HG02973 (cell line): ENCODE data around the gene THRB.

Source experiments
- ATAC-seq: cut with Tn5 transposase; IDR thresholded peaks from one replicate; pipeline ENCODE4 v1.9.1; 2021; ENCODE audit warnings: moderate library complexity; ENCODE audit not compliant: unreplicated experiment

The THRB gene

DNA sequence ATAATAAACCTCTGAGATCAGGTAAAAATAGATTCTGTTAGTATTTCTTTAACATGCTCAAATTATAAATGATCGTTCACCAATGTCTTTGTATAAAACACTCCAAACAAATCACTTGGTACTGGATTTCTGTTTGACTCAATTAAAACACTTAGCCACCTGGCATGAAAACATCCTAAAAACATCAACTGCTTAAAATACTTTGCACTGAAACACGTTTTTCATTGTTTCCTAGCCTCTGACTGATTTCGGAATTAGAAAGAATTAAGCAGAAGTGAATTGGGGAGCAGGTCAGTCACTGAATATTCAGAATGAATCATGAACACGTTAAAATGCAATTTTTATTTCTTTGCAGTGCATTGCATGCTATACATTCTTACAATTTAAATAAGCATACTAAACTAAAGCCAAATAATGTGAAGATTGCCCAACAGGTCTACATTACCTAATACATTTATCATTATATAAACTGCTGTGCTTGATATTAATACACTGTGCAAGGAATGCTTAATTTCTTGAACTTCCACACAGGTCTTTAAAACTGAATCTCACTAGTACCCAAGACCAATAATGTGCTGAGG lies 1.6 kb downstream of the THRB start:
- no peak for ATAC-seq

- no peak for ATAC-seq
These were observed 4.5 kb downstream of the THRB start for GRCh38 chr3:24490151-24490550.

DNA sequence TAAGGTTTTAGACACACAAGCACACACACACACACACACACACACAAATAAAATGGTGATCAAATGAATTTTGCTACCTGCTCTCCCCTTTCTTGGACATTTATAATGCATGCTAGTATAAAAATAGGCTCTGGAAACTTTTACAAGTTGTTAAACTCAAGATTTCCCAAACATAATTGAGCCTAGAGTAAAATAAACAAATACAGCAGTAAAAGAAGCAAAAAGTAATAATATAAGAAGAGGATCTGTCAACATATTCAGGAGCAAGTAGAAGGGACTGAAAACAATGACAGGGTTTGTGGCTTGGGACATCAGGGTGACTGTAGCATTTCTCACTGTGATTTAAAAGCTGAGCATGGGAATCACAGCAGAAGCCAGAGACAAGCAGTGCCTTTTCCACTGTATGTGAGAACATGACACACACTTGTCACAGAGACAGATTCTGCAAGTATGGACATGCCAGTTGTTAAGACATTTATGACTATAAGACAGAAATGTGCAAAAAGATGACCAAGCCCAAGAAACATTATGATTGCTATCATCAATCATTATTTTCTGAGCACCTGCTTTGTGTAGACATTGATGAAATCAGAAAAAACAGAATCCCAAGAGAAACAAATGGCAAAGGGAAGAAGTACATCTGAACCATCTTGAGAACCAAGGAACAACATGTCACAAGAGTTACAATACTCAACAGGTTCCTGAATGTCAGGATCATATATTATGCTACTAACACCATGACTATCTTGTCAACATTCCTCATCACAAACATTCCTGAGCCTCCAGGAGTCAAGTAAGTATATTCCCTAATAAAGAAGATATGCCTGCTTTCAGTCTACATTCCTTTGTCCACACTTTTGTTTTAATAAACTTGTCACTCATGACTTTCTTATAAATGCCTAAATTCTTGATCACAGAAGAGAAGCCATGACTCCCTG lies 7.1 kb downstream of the THRB start:
- ATAC-seq, result no peak

DNA sequence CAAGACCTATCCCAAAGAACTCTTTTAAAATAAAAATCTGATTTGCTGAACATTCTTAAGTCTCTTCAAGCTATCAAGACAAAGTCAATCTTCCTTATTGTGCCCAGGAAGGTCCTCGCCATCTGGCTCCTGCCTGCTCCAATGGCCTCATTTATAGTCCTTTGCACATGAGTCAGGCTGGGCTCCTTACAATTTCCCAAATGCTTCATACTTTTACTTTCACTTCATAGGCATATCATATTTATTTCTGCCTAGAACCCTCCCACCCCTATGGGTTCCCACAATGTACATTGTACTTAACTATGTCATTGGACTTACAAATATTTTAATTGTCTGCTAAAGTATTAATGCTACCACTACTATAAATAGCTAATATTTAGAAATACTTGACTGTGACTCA lies 9.1 kb downstream of the THRB start:
- ATAC-seq, result no peak

DNA sequence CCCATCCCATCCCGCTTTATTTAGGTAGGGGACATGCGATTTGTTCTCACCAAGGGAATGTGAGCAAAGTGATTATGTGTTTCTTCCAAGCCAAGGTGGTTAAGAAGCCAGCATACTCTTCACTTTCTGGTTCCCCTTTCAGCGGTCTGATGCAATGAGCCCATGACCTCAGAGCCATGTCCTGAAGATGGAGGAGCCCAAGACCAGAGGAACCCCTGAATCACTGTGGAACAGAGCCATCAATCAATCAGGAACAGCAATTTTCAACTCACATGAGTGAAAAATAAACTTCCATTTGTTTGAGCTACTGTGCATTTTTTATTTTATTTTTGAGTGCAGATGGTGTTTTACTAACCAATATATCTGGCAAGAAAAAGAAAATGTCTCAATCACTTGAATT lies 10.8 kb downstream of the THRB start:
- no peak for ATAC-seq

DNA sequence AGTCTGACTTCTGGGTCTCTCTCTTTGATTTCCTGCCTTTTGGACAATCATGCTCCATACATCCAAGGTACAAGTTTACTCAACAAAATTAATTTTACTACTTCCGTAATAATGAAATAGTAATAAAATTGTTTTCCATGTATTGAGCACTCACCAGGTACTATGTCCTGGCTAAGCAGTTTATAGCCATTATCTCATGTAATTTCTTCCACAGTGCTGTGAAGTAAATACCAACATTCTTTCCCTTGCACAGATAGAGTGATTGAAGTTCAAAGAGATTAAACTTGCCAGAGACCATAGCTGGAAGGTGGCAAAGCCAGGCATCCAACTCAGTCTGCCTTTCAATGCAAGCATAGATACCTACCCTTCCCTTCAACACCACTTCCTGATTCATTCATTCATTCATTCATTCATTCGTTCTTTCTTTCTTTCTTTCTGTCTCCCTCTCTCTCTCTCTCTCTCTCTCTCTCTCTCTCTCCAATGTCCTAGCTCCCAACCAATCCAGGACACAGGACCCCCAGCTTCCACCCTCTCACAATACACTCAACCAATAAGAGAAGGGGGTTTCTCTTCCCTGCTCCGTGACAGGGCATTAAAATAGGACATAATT lies 12.4 kb downstream of the THRB start:
- ATAC-seq, result no peak

DNA sequence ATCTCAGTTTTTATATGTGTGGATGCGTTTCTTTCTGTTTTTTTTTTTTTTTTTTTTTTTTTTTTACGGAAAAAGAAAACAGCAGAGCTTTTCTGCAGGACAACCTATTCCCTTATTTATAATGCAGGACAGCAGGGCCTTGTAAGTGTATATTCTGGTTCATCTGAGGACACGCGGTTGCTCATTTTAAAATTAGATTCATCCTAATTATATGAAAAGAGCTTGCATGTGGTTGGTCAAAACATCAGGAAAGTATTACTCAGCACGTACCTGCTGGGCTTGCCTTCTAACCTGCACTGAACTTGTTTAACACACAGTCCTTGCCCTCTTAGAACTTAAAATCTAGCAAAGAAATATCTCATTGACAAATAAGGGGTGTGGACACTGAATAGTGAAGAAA lies 13.5 kb downstream of the THRB start:
- ATAC-seq, result no peak

GRCh38 chr3:24480497-24480896 lies 14.2 kb downstream of the THRB start:
- no peak for ATAC-seq

GRCh38 chr3:24479816-24480215 lies 14.8 kb downstream of the THRB start:
- ATAC-seq, result no peak

- no peak for ATAC-seq
These were observed 17.6 kb downstream of the THRB start for GRCh38 chr3:24476871-24477656.

DNA sequence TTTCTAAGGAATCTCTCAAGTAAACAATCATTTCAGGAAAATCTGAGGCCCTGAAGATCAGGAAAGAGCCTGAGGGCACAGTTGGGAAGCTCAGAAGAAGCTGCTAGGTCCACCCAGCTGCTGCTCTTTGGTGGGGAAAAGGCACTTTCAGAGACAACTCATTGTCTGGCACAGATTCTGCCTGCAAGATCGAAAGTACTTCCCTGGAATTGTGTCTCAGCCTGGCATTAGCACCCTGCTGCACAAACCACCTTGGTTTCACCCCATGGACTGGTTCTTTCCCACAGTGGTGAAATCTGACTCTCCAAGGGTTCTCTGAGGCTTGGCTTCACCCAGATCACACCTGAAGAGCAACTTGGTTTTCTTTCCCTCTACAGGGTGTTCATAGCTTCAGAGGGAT lies 18.7 kb downstream of the THRB start:
- ATAC-seq, result no peak

GRCh38 chr3:24474862-24475261 lies 19.8 kb downstream of the THRB start:
- ATAC-seq, result no peak

DNA sequence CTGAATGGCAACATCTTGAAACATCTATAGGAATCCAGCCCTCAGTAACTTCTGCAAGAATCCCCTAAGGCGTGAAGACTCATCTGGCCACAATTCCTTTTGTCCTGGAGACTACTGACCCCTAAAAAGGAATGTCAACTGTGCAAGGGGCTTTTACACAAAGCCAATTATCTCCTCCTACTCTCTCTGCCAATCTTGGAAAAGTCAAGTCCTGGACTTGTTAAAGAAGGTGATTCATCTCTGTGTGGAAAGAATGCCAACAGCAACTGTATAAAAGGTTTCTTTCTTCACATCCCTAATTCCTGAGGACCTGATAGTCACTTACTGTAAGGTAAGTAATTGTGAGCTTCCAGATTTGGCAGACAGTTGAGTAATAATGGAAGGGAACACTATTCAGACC lies 22.3 kb downstream of the THRB start:
- ATAC-seq, result no peak

- ATAC-seq, result no peak
These were observed 23.2 kb downstream of the THRB start for GRCh38 chr3:24471486-24471885.

DNA sequence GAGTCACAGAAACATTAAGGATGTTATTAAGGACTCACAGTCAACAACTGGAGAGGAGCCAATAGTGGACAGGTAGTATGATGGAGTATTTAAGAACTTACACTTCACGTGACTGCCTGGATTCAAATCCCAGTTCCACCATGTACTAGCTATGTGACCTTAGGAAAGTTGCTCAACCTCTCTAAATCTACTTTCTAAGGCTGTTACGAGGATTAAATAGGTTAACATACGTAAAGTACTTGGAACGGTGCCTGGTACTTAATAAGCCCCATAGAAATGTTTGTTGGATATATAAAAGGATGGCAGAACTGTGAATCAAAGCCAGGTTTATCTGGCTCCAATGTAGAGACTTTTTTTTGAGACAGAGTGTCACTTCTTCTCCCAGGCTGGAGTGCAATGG lies 24.4 kb downstream of the THRB start:
- no peak for ATAC-seq

GRCh38 chr3:24464389-24464788 lies 30.3 kb downstream of the THRB start:
- no peak for ATAC-seq

DNA sequence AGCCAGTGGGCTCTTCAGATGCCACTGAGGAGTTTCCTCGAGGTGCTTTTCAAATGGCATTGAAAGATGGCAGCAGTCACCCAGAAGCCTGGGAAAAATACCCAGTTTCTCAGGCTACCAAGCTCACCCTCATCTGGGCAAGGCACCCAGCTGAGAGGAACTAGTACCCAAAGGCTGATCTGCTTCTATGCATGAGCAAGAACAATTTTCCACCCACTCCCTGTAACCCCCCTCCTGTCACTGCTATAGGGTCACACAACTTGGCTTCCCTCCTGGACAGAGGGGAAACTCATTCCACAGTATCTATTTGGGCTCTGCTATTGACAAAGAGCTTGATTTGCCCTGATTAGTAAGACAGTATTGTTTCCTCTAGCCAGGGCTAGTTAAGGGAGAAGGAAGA lies 31.9 kb downstream of the THRB start:
- ATAC-seq, result no peak

DNA sequence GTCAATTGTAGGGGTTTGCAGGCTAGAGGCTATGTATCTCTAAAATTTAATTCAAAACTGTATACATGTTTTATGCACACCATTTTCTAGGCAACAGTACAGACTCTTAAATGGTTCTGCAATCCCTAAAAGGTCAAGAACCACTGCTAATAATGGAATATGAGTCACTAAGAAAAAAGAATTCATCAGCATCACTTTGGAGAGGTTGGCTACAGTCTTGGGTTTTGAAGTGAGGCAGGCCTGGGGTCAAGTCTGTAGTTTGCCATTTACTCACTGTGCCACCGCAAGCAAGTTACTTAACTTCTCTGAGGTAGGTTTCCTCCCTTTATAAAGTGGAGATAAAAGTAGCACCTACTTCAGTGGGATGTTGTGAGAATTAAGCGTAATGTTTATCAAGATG lies 33.7 kb downstream of the THRB start:
- ATAC-seq, result no peak

GRCh38 chr3:24457719-24458118 lies 36.9 kb downstream of the THRB start:
- no peak for ATAC-seq

DNA sequence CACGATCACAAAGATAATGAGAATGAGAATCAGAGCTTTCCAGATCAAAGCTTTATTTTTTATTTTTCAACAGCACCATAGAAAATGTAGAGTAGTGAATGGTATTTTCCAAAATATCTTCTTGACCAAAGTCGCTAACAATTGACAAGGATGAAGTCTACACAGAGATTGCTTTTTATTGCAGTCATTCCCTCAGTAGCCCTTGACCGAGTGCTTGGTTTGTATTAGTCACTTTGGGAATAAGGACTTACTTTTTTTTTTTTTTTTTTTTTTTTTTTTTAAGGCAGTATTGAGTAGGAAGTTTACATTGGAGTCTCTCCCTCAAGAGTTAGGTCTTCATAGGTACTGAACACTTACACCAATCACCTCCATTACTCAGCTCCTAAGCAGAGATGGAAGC lies 39.8 kb downstream of the THRB start:
- ATAC-seq, result no peak

GRCh38 chr3:24454393-24454792 lies 40.3 kb downstream of the THRB start:
- no peak for ATAC-seq
